HFF-Myc (cell line): ENCODE data around the gene CASQ1.

ENCODE experiments used
- DNase-seq: peaks from one replicate; pipeline ENCODE4 v3.0.0-alpha.2; 2011; ENCODE audit warnings: low read depth; ENCODE audit errors: extremely low read depth
- H3K4me3 ChIP-seq: replicated peaks from 2 replicates; pipeline ENCODE4 v1.5.1; 2011; ENCODE audit warnings: low read depth, mild to moderate bottlenecking, control low read depth, low read length
- TF ChIP-seq, protein P1 (sequence below): IDR thresholded peaks from 2 replicates; pipeline ENCODE4 v1.5.1; 2012; ENCODE audit warnings: mild to moderate bottlenecking, low read depth, low read length, control low read depth; ENCODE audit errors: missing control alignments

CASQ1 gene

DNA sequence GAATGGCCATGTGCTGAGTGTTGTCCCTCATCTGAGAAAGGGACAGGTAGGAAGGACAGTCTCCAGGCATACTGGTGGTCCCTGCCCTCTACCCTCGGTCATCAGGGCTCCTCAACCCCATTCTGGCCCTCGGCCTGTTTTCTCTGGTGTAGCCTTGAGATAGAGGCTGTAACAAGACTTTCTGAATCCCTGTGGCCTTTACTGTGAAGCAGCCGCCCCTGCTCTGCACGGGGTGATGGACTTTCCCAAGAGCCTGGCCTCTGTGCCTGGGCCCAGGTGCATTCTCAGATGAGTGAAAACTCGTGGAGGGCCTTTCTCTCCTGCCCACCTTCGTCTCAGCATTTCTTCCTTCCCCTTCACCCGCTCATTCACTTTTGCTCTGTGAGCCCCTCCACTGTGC lies 3.0 kb upstream of the CASQ1 start:
- DNase-seq, result no peak
- H3K4me3 ChIP-seq, result no peak overlapping the region
- TF ChIP-seq, protein P1, sequence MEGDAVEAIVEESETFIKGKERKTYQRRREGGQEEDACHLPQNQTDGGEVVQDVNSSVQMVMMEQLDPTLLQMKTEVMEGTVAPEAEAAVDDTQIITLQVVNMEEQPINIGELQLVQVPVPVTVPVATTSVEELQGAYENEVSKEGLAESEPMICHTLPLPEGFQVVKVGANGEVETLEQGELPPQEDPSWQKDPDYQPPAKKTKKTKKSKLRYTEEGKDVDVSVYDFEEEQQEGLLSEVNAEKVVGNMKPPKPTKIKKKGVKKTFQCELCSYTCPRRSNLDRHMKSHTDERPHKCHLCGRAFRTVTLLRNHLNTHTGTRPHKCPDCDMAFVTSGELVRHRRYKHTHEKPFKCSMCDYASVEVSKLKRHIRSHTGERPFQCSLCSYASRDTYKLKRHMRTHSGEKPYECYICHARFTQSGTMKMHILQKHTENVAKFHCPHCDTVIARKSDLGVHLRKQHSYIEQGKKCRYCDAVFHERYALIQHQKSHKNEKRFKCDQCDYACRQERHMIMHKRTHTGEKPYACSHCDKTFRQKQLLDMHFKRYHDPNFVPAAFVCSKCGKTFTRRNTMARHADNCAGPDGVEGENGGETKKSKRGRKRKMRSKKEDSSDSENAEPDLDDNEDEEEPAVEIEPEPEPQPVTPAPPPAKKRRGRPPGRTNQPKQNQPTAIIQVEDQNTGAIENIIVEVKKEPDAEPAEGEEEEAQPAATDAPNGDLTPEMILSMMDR, result no peak

DNA sequence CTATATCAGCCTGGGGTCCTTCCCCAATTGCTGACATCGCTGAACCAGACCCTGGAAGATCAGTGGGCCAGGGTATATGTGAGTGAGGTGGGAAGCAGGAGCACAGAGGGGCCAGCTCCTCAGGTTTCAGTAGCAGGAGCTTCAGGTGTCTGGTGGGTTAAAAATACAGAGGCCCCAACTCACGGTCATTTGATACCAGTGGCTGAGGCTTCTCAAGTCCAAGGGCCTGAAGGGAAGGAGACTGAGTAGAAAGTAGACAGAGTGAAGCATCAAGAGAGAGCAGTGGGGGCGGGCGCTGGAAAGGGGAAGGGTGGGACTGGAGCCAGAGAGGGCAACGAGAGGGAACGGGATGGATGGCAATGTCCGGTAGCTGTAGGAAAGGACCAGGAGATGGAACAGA lies 2.0 kb upstream of the CASQ1 start:
- no peak overlapping the region for H3K4me3 ChIP-seq
- no peak for DNase-seq
- TF ChIP-seq, protein P1, result no peak

DNA sequence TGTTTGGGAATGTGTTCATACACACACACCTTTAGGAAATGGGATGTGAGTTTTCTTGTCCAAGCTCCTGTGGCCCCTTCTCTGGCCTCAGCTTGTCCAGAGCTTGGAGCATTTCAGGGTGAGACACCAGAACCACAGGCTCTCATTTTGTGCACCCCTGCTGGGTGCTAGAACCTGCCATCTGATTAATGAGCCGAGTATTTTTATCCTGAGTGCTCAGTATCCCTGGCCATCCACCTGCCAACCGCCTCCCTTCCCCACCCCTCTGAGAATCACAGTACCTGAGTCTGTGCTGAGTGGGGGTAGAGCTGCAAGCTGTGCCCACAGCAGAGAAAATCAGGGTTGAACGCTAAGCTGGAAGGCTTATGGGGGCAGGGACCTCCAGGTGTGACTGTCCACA lies 1.4 kb downstream of the CASQ1 start:
- no peak for DNase-seq
- H3K4me3 ChIP-seq, result no peak overlapping the region
- TF ChIP-seq, protein P1, result no peak

DNA sequence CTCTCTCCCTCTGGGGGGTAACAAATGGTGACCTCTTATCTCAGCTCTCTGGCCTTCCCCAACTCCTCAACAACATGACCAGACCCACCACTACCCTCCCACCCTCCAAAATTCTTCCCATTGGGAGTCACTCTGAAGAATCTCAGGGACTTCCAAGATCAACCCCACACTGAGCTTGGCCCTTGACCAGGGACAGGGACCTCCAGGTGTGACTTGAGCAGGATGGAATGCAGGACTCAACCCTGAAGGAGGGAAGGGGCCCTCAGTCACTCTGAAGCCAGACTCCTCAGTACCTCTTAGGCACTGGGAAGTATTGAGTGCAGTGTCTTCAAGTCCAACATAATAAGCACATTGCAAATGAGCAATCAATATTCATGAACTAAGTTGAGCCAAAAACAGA lies 1.9 kb downstream of the CASQ1 start:
- TF ChIP-seq, protein P1, result no peak
- no peak overlapping the region for H3K4me3 ChIP-seq

DNA sequence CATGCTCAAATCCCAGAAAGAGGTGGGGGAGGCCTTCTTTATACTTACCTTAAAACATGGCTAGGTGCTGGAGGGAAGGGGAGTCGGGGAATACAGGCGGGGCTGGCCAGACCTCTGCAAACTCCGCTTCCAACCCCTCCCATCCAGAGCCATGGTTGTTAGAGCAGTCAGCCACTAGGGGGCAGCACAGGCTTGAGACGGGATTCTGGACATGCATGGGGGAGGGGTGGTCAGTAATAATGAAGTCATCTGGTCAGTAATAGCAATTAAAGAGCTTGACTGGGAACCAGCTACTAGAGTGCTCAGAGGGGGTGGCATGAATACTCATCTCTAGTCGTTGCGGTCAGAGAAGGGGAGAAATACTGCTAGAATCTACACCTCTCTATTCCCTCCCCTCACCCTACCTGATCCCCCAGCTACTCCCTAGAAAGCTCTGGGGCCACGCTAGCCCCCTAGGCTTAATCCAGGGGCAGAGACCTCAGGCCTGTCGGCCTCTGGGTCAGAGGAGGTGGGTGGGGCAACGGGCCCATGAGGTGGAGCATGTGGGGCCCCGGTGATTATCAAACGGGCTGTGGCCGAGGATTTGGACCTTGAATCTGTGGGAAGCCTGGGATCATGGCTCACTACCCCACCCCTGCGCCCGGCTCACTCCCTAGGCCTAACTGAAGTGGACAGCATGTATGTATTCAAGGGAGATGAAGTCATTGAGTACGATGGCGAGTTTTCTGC lies 2.9 kb downstream of the CASQ1 start:
- TF ChIP-seq, protein P1, result peak; percentile 94
- DNase-seq, result peak; percentile 72
- H3K4me3 ChIP-seq, result no peak overlapping the region

More for the DNA sequence above, 1.9 kb downstream of the CASQ1 start:
- no peak for DNase-seq

DNA sequence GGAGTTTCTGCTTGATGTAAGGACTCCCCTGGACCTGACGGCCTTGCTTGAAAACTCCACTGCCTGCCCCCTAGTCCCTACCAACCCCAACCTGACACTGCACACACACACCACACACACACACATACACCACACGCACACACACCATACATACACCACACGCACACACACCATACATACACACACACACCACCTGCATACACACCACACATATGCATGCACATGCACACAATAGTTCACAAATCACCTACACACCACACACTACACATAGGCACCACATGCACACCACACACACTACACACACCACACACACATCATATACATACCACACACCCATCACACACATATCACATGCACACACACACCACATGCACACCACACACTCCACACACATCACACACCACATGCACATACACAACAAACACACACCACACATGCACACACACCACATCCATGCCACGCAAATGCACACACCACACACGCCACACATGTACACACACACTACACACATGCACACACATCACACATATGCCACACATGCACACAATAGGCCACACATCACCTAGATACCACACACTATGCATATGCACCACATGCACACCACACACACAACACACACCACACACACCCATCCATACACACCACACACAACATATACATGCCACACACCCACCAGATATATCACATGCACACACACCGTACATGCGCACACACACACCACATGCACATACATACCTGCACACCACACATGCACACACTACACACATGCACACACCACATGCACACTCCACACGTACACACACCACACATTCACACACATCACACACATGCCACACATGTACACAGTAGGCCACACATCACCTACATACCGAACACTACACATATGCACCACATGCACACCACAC lies 3.7 kb downstream of the CASQ1 start:
- TF ChIP-seq, protein P1, result no peak
- no peak for DNase-seq
- H3K4me3 ChIP-seq, result no peak overlapping the region
